HG03565 (cell line): Measurements from ENCODE around the gene IGHMBP2.

Source experiments
- ATAC-seq: cut with Tn5 transposase; IDR thresholded peaks from one replicate; pipeline ENCODE4 v1.9.1; 2021; ENCODE audit warnings: mild to moderate bottlenecking, moderate library complexity; ENCODE audit not compliant: unreplicated experiment

IGHMBP2 gene

DNA sequence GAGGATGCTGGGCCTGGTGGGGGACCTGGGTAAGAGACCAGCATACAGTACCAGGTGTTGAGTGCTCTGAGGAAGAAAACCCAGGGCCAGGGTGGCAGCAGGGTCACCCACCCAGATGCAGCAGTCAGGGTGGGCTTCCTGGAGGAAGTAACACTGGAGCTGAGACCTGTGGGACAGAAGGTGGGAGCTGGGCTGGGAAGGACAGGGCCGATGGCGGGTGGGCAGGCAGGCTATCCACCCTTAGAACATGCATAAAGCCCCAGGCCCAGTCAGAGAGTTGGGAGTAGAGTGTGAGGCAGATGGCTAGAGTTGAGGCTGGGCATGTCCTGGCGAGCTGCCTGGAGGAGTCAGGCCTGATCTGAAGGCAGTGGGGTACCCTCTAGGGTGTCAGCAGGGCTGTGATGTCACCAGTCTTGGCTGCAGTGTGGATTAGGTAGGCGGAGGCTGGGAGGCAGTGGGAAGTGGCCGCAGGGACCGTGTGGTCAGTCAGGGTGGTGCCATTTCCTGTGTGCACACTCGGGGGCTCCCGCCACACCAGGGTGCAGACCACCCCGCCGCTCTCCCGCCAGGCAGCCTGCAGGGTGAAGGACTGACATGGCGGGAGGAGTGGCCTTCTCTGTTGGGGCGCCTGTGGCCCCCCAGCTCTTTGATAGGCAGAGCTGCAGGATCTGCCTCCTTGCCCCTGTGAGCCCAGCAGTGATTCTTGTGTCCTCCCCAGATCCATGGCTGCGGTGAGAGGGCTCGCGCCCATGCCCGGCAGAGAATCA lies 35.3 kb downstream of the IGHMBP2 start:
- no peak for ATAC-seq

- ATAC-seq, result no peak
These were observed 36.2 kb downstream of the IGHMBP2 start for GRCh38 chr11:68939583-68940555.

DNA sequence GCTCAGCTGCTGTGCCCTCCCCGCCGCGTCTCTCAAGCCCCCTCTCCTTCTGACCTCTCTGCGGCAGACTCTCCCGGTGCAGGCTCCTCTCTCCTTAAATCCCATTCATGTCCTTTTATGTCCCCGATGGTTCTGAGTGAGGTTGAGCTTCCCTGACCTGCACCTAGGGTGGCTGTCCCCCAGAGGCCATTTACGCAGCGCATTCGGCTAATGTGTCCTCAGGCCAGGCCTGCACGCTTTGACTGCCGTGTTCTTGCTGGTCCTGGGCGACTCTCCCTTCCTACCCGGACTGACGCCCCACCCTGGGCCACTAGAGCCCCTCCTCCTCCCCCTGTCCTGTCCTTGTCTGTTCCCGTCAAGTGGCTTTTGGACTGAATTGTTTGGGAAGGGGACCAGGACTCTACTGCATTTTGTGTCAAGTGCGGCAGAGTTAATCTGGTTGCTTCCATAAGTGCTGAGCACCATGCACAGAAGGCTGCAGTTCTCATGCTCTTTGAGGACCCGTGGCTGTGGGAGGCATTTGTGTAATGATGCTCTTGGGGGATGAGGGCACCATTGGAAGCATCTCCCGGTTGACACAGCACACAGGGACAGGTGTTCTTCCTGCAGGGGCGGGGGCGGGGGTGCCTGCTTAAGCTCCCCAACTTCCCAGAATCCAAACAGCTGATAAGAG lies 37.1 kb downstream of the IGHMBP2 start:
- no peak for ATAC-seq

DNA sequence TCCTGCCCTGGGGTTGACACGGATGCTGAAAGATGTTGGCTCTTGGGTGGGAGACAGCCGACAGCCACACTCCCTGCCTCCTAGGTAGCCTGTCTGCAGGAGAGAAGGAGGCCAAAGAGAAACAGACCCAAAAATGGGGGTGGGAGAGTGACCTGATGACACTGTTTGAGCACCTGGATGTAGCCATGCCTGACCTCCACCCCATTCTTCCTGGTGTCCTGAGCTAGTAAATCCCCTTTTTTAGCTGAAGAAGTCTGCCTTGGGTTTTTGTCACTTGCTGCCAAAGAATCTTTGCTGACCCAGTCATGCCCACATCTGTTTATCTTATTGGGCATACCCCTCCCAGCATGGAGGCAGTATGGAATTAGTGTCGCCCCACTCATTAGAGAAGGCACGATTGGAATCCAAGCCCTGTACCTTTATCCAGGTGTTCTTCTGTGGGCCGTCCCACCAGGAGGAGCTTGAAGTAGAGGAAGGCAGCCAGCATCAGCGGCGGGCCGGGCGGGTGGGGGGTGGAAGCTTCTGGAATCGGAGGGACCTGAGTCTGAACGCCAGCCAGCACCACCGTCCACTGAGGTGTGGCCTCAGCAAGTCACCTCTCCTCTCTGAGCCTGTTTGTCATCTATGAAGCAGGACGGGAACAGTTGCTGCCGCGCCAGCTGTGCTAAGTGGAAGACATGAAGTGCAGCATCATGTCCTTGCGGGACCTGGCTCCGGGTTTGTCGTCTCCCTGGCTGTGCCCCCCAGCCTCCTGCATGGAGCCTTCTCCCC lies 37.8 kb downstream of the IGHMBP2 start:
- no peak for ATAC-seq

DNA sequence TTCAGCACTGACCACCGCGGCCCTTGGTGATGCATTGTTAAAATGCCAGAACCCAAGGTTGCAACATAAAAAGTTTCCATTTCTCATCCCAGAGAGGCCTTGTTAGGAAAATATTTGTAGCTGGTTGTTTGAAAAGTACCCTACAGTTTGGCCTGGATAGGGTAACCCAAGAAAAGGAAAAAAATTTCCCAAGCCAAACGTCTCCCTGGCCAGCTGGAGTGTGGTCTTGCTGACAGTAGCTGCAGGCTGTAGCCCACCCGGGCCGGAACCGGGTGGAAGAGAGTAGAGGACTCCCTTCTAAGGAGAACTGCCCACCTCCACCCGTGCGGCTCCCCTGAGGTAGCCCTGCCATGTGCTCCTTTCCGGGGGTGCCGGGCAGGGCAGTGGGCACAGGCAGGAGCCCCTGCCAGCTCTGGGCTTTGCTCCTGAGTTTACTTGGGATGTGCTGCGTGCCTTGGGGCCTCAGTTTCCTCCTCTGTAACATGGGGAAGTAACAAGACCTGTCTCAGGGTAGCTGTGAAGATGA lies 38.5 kb downstream of the IGHMBP2 start:
- ATAC-seq, result no peak

DNA sequence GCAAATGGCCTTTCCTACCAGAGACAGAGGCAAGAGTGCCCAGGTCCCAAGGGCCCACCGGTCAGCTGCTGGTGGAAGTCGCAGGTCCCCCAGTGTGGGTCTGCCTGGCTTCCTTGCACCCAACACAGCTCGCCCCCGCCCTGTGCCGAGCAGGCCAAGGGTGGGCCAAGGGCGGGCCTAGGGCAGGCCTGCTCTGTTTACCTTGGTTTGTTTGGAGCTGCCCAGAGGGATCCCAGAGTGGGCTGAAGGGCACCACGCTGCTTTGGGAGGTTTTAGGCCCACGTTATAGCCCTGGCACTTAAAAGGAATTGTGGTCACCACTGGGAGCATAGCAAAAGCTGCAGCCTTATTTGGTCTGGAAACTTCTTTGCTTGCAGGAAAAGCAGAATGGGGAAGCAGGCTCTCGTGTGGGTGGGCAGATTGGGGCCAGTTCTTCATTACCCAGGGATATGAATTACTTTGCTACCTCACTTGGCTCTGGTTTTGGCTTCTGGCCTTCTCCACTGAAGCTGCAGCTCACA lies 39.1 kb downstream of the IGHMBP2 start:
- no peak for ATAC-seq

- ATAC-seq, result no peak
These were observed 42.9 kb downstream of the IGHMBP2 start for GRCh38 chr11:68946416-68947090.

- ATAC-seq, result no peak
These were observed 43.5 kb downstream of the IGHMBP2 start for GRCh38 chr11:68947151-68947550.

GRCh38 chr11:68948496-68948895 lies 44.8 kb downstream of the IGHMBP2 start:
- no peak for ATAC-seq

DNA sequence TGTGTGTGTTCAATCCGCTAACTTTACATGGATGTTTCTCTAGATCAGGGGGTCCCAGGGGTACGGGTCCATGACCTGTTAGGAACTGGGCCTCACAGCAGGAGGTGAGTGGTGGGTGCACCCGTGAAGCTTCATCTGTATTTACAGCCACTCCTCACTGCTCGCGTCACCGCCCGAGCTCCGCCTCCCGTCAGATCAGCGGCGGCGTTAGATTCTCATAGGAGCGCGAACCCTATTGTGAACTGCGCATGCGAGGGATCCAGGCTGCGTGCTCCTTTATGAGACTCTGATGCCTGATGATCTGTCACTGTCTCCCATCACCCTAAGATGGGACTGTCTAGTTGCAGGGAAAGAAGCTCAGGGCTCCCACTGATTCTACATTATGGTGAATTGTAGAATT lies 45.2 kb downstream of the IGHMBP2 start:
- ATAC-seq, result no peak

GRCh38 chr11:68950270-68950669 lies 46.6 kb downstream of the IGHMBP2 start:
- ATAC-seq, result no peak

GRCh38 chr11:68950762-68951161 lies 47.1 kb downstream of the IGHMBP2 start:
- no peak for ATAC-seq

DNA sequence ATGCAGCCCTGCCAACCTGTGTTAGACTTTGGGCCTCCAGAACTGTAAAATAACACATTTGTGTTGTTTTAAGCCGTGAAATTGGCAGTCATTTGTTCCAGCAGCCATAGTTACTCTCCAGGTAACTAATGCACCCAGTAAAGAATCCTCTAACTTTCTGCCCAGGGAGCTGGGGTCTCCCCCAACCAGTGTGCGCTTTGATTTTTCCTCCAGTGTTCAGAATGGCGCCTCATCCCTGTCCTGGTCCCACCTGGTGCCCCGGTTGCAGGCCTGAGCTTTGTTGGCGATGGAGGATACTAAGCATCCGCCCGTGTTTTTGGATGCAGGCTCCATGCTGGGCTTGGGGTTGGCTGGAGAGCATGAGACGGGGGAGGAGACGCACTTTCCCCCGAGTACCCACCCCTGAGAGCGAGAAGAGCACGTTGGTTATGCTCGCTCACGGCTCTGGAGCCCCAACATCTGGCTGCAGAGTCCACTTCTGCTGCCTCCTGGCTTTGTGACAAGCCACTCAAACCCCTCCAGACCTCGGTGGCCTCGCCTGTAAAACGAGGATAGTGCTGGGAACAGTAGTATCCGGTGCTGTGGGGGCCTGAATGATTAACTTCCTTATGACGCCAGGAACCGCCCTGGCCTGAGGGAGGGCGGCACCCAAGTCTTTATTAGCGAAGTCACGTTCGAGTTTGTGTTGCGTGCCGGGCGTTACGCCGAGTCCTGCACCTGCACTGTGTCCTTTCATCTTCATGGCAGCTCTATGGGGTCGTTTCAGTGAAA lies 51.3 kb downstream of the IGHMBP2 start:
- ATAC-seq, result no peak

DNA sequence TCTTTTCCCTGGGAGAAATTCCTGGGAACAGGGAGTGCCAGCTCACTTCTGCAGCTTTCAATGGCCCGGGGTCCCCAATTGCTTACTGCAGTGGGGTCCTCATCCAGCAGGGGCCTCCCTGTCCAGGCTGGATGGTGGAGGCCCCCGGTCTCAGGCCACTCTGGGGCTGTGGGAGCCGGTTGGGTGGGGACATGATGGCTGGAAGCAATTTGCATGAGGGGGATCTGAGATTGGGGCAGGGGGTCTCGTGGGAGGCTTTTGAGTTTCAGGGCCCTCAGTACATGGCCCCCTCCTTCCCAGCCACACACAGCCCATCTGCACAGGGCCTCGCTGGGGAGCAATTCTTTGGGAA lies 51.9 kb downstream of the IGHMBP2 start:
- no peak for ATAC-seq

GRCh38 chr11:68956142-68956541 lies 52.5 kb downstream of the IGHMBP2 start:
- ATAC-seq, result no peak

DNA sequence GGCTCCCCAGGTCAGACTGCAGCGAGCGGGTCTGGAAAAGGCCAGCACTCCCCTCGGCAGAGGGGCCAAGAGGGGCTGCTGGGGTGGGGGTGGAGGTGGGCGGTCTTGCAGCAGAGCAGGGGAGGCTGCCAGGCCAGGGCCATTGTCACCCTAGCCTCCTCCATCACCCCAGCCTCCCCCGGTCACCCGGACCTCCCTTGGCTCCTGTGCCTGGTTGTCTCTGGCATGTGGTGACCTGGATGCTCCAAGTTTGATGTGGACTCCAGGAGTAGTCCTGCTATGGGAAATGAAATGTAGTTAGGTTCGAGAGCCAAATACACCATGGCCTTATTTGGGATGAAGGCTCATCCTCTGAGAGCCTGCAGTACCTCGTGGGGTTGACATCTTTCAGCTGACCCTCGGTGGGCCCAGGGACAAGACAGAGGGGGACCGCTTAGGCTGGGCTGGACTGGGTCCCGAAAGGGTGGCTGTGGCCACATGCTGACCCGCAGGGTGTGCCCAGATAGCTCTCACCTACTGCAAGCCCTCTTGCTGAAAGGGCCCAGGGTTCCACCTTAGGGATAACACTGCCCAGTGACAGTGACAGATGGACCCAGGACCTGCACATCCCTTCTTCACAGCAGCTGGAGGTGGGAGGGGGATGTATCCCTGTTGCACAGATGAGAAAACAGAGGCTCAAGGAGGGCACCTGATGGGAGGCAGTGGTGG lies 53.0 kb downstream of the IGHMBP2 start:
- ATAC-seq, result no peak

DNA sequence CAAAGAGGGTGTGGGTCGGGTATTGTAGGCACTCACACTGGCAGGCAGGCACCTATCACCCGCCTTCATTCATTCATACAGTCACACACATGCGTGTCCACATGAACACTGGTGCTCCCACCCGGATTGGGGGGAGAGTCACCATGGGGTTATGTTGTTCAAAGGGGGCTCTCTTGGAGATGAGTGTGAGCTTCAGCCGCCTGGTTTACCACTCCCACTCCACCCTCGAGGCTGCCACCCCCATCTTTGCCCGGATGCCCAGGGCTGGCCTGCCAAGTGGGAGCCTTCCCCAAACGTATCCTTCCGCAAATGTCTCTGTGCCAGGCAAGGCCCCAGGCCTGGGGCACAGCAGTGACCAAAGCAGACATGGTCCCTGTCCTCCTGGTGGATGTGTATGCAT lies 54.5 kb downstream of the IGHMBP2 start:
- ATAC-seq, result no peak
